NCI-H2107 treated with DMSO at 0.1 percent for 48 hours (cell line): Measurements from ENCODE around the gene TPD52L2.
A peak's percentile ranks its signal among the peaks of the same experiment; 100 is the strongest.
"Not testable (repeated sequence)": the region's sequence is repeated elsewhere in the genome, so short reads cannot be mapped to it uniquely, and the experiment has no call there.

Experiments used
- DNase-seq: peaks from one replicate; lab custom pipeline; 2025; ENCODE audit not compliant: unreplicated experiment; lab: John Stamatoyannopoulos, UW

The TPD52L2 gene

GRCh38 chr20:63855363-63856097 lies 9.5 kb upstream of the TPD52L2 start:
- no peak for DNase-seq

GRCh38 chr20:63856098-63856511 lies 9.0 kb upstream of the TPD52L2 start:
- DNase-seq, result no peak

- DNase-seq, result no peak
Measured at GRCh38 chr20:63857764-63858392, 7.2 kb upstream of the TPD52L2 start.

- no peak for DNase-seq
Measured at GRCh38 chr20:63858393-63859165, 6.5 kb upstream of the TPD52L2 start.

GRCh38 chr20:63859166-63859699 lies 5.8 kb upstream of the TPD52L2 start:
- DNase-seq, result no peak

GRCh38 chr20:63860325-63861051 lies 4.6 kb upstream of the TPD52L2 start:
- DNase-seq, result no peak

GRCh38 chr20:63861365-63861934 lies 3.6 kb upstream of the TPD52L2 start, which contains the start of gene ABHD16B:
ABHD16B (plus strand) TSS chr20:63861498; CDS start chr20:63861541, 43 bp downstream.
- DNase-seq, result no peak

- DNase-seq, result no peak
Measured at GRCh38 chr20:63861981-63862901, 2.8 kb upstream of the TPD52L2 start.

GRCh38 chr20:63863021-63863797 lies 1.9 kb upstream of the TPD52L2 start:
- DNase-seq, result no peak

GRCh38 chr20:63863798-63864544 lies 1.1 kb upstream of the TPD52L2 start:
- DNase-seq, result peak; percentile 44

- no peak for DNase-seq
Measured at GRCh38 chr20:63864545-63864977, 509 bp upstream of the TPD52L2 start.

GRCh38 chr20:63867042-63867441 lies 2.0 kb downstream of the TPD52L2 start:
- not testable (repeated sequence) for DNase-seq

GRCh38 chr20:63868264-63868663 lies 3.2 kb downstream of the TPD52L2 start:
- no peak for DNase-seq

GRCh38 chr20:63873477-63873971 lies 8.5 kb downstream of the TPD52L2 start:
- no peak for DNase-seq

GRCh38 chr20:63874241-63874640 lies 9.2 kb downstream of the TPD52L2 start:
- DNase-seq, result not testable (repeated sequence)

GRCh38 chr20:63876489-63877036 lies 11.5 kb downstream of the TPD52L2 start:
- no peak for DNase-seq

GRCh38 chr20:63877755-63878470 lies 12.8 kb downstream of the TPD52L2 start:
- DNase-seq, result peak; percentile 58
